ENCODE measurements around the gene OXSM.

OXSM gene
- 1.6 to 11.9 (median 6.7) reads per million in 17 experiments for total RNA-seq

DNA sequence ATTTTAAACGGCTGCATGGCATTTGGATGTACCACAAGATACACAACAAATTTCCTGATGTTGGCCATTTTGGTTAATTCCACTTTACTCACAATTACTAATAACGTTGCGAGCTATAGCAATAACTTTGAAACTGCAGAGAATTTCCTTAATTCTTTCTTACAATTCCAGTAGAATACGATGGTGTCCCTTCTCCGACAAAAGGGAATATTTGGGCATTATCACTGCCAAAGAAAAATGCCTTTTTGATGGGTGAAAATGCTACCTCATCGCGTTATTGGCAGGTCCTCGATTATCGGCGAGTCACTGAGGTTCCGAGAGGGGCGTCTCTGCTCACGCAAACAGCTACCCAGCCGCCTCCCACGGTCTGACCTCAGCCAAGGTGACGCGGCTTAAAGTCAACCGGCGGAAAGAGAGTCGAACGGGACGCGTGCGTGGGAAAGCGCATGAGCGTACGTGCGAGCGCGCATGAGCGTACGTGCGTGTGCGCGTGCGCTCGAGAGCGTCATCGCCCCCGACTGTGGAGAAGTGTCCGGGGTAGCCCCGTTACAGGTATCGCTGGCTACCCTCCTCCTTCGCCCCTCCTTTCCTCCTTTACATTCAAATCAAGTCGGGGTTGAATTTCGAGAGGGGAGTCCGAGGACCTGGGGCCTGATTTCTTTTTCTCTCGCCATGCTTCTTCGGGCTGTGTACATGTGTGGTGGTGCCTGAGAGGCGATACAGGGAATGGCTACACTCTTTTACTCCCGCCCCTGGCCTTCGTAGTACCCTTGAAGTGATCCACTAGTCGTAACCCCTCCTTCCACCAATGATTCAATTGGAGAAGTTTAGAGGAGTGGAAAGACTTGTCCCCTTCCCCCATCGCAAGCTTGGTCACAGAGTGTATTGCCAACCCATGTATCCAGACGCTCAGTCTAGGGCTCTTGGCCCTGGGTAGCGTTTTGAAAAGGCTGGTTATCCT is at the start of gene OXSM:
Gene OXSM (plus strand): TSS at position 495 of the 961 bp plus-strand sequence. CDS start 931 bp downstream, outside the sequence.
- DNase-seq: peak; percentile 97 to 98 (median 97)

DNA sequence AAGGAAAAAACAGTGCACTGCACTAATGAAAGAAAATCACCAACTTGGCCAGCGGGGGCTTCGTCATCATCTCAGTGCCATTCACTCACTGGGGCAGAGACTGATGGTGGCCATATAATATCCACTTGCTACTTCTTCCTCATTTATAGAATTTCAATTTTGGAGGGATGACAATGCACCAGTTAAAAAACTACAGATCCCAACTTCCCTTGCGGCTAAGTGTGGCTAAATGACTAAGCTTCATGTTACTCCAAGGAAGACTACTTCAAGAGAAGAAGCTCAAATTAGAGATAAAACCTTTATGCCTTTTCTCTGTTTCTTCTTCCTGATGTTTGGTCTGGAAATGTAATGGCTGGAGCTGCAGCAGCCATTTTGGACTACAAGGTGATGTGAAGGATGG is 45.4 kb upstream of the OXSM start:
- DNase-seq: peak; percentile 21 to 58 (median 35)

DNA sequence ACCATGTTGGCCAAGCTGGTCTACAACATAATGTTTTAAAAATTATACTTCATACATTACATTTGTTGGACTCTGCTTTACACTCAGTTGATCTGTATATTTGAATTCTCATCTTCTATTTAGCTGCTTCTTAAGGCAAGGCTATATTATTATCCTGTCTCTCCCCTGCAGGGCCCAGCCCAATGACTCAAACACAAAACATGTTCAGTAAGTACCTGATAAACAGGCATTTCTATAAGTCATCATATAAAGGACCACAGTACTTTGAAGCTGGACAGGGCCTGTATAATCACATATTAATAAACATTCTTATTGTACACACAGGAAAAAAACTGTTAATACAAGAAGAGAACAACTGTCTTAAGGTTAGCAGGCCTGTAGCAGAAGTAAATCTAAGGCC is 42.9 kb upstream of the OXSM start:
- DNase-seq: no peak

DNA sequence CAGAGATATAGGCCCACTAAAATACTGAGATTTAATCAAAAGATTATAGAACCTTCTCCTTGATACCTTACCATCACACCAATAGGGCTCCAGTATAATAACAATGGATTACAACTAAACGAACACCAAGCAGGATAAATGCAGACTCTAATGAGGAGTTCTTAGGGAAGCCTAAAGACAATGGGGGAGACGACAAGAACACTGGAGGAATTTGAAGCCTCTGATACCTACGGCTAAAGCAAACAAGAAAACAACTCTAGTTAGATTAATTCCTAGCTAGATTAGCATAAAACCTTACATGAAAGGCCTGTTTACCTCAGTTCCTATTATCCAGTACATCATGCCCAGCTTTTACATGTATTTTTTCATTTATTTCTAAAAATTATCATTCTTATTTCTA is 41.7 kb upstream of the OXSM start:
- DNase-seq: no peak

DNA sequence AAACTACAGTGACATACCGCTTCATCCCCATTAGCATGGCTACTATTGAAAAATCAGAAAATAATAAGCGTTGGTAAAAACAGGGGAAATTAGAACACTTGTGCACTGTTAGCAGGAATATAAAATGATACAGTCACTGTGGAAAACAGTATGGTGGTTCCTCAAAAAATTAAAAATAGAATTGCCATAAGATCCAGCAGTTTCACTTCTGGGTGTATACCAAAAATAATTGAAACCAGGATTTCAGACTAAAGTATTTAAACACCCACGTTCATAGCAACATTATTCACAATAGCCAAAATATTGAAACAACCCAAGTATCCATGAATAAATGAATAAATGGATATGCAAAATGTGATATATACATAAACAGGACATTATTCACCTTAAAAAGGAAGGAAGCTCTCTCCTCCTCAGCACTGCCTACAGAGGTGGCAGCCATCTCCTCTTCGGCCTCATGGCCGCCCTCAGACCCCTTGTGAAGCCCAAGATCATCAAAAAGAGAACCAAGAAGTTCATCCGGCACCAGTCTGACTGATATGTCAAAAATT is 40.8 kb upstream of the OXSM start:
- DNase-seq: peak in 3 of 4 experiments; percentile 12 to 58 (median 54)

DNA sequence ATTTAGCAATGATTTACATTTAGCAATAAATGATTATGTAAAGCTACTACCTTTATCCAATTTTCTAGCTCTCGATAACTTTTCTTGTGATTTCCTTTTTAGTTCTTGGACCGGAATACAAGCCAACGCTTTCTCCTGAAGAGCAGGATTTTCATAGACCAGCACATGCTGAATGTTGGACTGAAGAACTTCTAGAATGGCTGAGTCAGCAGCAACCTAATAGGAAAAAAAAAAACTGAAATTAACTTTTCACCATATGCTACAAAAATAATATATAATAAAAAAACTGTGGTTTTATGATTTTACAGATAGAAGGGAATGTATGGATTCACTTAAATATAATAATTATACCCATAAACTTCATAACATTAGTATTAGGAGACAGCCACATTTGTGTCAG is 38.8 kb upstream of the OXSM start:
- DNase-seq: no peak

DNA sequence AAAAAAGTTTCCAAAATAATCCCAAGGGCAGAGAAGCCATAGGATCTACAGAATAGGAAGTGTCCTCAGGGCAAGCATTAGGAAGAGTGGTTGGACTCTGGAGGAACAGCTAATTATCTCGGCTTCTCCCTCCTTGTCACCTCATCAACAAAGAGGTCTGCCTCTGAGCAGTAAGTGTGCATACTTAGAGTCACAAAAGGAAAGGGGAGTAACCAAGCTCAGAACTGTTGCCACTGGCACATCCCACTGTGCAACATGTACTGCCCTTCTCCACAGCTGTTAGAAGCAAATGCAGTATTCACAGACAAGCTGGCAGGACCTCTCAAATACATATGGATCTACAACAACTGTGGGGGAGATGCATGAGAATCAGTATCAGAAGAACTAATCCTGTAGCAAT is 38.2 kb upstream of the OXSM start:
- DNase-seq: no peak

DNA sequence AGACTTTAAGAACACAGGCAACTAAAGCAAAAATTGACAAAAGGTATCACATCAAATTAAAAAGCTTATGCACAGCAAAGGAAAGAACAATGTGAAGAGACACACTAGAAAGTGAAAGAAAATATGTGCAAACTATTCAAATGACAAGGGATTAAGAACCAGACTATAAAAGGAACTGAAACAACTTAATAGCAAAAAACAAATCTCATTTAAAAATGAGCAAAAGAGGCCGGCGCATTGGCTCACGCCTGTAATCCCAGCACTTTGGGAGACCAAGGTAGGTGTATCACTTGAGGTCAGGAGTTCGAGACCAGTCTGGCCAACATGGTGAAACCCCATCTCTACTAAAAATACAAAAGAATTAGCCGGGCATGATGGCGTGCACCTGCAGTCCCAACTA is 21.0 kb upstream of the OXSM start:
- DNase-seq: no peak

DNA sequence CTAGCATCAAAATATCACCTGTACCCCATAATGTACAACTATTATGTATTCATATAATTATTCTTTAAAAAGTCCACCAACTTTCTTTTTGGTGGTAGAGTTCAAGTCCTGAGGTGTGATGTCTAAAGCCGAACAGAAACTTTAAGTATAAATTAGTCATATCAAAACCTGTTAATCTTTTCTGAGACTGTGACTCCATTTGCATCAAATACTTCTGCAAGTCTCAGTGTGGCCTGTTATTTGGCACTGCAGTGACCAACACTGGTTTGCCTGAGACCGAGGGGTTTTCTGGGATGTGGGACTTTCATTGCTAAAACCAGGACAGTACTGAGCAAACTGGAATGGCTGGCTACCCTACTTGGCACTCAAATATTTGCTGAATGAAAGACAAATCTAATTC is 14.0 kb upstream of the OXSM start:
- DNase-seq: no peak

DNA sequence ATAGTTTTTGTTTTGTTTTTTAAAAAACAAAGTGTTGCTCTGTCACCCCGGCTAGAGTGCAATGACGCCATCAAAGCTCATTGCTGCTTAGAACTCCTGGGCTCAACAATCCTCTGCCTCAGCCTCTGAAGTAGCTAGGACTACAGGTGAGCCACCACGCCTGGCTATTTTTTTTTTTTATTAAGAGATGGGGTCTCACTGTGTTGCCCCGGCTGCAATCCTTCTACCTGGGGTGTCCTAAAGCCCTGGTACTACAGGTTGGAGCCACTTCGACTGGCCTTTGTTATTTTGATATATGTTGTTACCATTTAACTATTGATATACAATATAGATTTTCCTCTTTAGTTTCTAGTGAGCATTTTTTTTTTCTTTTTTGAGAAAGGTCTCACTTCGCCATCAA is 9.3 kb upstream of the OXSM start:
- no peak for DNase-seq

DNA sequence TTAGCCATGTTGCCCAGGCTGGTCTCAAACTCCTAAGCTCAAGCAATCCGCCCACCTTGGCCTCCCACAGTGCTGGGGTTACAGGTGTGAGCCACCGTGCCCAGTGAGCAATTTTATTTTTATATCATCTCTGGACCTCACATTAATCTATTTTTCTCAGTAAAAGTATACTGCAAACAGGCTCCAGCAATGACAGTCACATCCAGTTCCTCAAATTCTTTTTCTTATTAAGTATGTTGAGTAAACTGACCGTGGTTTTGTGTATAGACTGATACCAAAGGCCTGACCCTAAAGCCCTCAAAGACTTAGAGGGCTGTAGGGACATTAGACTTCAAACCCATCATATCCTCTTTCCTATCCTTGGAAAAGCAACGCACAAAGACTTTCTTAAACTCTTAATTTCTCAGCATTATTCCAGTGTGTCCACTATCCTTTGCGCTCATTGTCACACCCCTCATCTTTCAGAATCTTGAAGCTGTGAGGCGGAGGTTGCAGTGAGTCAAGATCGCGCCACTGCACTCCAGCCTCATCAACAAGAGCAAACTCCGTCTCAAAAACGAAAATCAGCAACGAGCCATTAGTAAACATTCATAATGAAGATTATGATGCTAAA is 8.6 kb upstream of the OXSM start:
- DNase-seq: peak in 2 of 4 experiments; percentile 17 to 35

DNA sequence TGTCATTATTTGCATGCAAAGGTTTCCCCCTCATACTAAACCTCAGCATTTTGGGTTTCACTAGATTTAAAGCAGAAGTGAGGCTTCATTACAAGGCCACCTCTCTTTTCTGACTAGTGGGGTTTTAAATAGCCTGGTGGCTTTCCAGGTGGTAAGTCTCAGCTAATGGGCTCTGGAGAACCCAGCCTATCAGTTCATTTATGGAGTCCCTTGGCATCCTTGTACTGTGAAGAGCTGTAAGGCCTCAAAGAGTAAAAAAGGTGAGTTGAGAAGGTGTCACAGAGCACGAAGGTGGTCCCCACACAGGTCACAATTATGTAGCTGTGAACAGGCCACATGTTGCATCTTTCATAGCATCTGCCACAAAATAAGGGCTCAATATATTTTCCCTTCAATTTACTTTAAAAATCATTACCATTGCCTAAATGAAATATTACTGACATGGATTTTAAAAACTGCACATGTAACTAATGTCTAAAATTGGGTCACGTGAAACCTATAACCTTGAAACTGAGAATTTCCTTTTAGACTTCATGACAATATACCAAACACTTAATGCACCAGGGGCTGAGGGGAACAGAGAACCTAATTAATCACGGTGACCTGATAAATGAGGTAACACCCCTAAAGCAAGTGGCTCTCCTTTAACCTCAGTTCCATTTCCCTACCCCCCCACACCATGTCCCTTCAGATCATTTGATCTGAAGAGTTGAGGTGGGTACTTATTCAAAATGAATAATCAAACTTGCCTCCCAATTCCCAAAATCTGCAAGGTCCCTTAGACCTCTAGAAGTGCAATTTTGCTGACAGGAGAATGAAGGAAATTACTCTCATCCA is 7.9 kb upstream of the OXSM start:
- DNase-seq: peak in 1 of 4 experiments; percentile 13

DNA sequence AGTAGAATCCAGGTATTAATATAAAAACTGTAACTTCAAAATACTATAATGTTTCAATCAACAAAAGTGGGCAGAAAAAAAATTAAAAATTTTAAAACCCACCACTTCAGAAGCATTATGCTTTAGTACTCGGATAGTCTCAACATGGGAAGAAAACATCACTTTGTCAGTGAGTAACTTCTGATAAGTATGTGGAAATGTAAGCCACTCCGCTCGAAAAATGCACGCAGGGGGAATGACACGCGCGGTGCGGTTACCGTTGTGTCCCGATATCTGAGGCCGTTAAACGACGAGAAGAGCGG is 7.3 kb upstream of the OXSM start:
- no peak for DNase-seq

DNA sequence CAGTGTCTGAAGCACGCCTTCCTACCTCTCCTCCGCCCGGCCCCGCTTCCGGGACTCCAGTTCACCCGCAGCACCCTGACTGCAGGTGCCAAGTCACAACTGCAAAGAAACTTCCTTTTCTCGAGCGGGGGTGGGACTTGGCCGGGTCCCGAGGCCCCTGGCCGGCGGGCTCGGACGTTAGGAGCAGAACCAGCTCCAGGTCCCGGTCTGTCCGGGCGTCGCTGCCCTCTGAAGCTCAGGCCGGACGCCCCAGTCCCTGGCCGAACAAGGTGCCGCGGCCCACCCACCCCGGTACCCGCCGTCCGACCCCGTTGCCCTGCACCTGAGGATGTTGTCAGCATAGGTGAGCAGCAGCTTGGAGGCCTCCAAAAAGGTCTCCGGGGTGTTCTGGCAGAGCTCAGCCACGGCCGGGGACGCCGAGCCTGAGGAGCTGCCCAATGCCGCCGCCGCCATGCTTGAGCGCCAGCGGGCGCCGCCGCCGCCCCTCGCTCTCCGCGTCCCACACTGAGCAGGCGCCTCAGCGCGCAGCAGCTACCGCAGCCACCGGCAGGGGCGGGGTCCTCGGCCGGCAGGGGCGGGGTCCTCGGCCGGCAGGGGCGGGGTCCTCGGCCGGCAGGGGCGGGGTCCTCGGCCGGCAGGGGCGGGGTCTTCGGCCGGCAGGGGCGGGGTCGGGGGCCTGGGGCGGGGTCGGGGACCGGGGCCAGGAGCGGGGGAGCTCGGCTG is 6.8 kb upstream of the OXSM start, which contains the start of gene NGLY1:
Gene NGLY1 (minus strand): TSS at position 506 of the 723 bp plus-strand sequence. CDS start 53 bp downstream, at position 453.
- peak; percentile 89 to 95 (median 92) for DNase-seq

DNA sequence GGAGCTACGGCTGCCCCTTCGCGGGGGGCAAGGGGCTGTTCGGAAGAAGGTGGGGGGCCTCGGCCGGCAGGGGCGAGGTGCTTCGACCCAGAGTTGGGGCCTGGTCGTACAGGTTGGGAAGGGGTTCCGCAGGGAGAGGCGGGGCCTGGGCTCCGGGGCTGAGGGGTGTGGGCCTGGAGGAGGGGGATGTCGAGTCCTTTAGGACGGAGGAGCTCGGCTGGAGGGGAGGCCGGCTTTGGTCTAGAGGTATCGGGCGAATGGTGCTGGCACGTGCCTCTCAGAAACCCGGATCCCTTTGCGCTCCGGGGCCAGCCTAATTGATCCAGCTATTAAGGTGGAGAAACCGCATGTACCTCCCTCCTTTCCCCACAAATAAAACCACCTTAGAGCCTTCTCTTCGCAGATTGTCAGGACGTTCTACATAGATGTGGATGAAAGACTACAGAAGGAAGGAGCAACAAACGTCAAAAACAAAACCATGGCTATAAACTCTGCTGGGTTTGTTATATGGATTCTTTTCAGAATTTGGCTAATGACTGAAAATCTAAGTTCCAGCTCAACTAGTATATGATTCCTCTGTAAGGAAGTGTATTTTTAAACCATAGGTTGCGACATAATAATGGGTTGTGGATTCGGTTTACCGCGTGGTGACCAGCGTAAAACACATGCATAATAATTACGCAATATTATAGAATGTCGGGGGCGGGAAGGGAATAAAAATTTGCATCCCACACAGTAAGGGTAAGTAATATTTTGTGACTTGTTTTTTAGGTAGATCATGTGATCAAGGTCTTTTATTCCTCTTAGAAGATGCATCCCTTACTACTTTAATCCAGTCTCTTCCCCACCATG is 6.0 kb upstream of the OXSM start:
- DNase-seq: peak; percentile 62 to 82 (median 70)

DNA sequence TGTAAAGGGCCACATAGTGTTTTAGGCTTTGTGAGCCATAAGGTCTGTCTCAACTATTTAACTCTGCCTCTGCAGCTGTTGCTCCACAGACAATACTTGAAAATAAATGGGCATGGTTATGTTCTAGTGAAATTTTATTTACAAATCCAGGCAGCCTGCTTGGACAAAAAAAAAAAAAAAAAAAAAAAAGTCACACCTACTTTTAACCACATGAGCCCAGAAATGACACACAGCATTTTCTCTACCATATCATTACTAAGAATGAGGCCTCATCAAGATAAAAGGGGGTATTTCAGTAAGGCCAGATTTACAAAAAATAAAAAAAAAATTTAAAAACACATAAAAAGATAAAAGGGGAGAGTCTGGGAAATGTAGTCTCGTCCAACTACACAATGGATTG is 4.9 kb upstream of the OXSM start:
- DNase-seq: peak in 1 of 4 experiments; percentile 4

DNA sequence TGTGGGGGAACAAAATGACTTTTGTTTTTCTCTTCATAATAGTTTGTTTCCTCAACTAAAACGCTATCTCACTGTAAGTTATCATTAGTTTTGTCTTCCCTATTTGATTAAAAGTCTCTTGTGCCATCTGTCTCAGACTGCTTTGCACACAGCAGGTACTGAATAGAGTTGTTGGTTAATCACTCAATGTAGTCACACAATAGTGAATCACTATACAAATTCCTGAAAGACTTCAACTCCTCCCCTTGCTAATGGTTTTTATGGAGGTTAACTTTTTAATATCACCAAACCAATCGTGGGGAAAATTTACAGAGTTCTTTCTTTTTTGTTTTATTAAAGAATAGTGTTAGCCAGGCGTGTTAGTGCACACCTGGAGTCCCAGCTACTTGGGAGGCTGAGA is 4.1 kb upstream of the OXSM start:
- DNase-seq: peak in 1 of 4 experiments; percentile 6

DNA sequence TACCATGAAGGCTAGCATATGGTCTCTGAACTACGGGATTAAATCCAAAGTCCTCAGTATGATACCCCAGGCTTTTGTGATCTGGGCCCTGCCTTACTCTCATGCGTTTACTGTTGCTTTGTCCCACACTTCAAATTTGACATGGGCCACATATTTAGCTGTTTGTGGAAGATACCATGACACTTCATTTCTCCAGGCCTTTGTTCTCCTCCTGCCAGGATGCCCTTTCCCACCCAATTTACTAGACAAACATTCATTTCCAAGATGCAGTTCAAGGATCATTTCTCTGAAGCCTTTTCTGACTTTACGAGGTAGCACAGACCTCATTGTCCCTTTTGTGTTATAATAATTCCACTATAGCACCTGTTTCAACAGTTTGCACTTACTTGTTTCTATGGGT is 2.2 kb upstream of the OXSM start:
- no peak for DNase-seq

DNA sequence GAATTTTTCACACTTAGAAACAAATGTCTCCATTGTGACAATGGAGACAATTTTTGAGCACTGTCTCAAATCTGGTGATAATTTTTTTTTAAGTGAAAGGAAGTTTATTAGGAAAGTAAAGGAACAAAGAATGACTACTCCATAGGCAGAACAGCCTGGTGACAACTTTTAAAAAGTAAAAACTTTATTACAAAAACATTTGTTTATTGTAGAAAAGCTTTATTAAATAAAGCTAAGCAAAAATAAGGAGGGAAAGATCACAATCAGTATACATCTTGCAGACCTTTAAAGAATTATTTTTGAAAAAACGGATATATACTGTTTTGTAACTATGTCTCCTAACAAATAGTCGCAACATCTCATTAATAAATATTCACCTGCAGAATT is 688 bp upstream of the OXSM start:
- DNase-seq: no peak

DNA sequence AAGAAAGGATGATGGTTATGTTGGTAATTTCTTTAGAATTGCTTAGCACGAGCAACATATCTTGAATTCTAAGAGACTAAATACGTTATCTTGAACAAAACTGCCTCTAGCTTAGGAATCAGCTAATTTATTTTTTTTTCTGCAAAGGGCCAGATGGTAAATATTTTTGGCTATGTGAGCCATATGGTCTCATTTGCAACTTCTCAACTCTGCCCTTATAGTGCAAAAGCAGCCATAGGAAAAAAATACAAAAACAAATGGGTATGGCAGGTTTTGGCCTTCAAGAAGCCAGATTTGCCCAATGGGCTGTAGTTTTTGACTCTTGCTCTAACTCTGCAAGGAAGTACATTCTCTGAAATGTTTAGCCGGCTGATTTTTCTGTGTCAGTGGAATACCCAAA is 11.9 kb downstream of the OXSM start:
- DNase-seq: no peak

DNA sequence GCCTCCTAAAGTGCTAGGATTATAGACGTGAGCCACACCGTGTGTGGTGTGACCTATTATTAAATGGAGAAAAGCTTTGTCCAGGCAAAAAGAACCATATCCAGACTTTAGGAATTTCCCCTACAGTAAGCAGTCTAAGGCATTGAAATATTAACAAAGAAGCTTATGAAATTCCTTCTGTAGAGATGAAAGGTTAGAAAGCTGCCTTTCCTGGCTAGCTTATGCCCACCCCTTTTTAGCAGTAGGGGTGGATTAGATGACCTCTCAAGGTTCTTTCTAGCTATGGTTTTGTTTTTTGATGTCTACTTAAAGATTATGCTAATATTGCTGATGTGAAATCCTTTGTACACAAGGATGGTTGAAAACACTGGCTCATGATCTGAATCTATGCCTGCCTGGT is 13.9 kb downstream of the OXSM start:
- DNase-seq: no peak
